SK-N-SH (cell line): Measurements from ENCODE around the gene HLA-DMA. TPM values are rescaled to one million over a fixed set of nuclear protein-coding genes. Genes with fewer than 3 reads are reported as not detected.

Experiments used
- ELF1 ChIP-seq: IDR thresholded peaks from 2 replicates; pipeline ENCODE4 v1.4.0; 2012
- EZH2phosphoT487 ChIP-seq: fragments of 200-600 bp; sonication (generic); IDR thresholded peaks from 2 replicates; pipeline ENCODE4 v1.6.1; 2017; ENCODE audit warnings: low read depth, mixed run types, mild to moderate bottlenecking, antibody characterized with exemption, moderate library complexity, borderline replicate concordance
- FOXJ3 ChIP-seq: sonication (generic); formaldehyde crosslinking; IDR thresholded peaks from 2 replicates; pipeline ENCODE4 v1.5.1; 2020; ENCODE audit warnings: mild to moderate bottlenecking, missing genetic modification reagents
- GABPA ChIP-seq: IDR thresholded peaks from 2 replicates; pipeline ENCODE4 v1.4.0; 2012; ENCODE audit warnings: low read depth, mild to moderate bottlenecking
- GATA2 ChIP-seq: sonication (generic); formaldehyde crosslinking; IDR thresholded peaks from 2 replicates; pipeline ENCODE4 v1.5.0; 2020; ENCODE audit warnings: mild to moderate bottlenecking, missing genetic modification reagents
- JUND ChIP-seq: IDR thresholded peaks from 2 replicates; pipeline ENCODE4 v1.4.0; 2012
- MAX ChIP-seq: IDR thresholded peaks from 2 replicates; pipeline ENCODE4 v1.4.0; 2012; ENCODE audit warnings: low read depth
- MEF2A ChIP-seq: IDR thresholded peaks from 2 replicates; pipeline ENCODE4 v1.4.0; 2012; ENCODE audit warnings: low read depth, borderline replicate concordance
- MXI1 ChIP-seq: IDR thresholded peaks from 2 replicates; pipeline ENCODE4 v1.6.1; 2012; ENCODE audit warnings: mild to moderate bottlenecking, low read depth, low read length, improper control_type of control experiment
- PBX3 ChIP-seq: IDR thresholded peaks from 2 replicates; pipeline ENCODE4; 2012
- RCOR1 ChIP-seq: fragments of 150-350 bp; IDR thresholded peaks from 2 replicates; pipeline ENCODE4 v1.6.1; 2017; ENCODE audit warnings: antibody characterized with exemption, low read length
- REST ChIP-seq: IDR thresholded peaks from 2 replicates; pipeline ENCODE4 v1.6.1; 2012; ENCODE audit warnings: mild to moderate bottlenecking, low read depth, low read length, moderate library complexity
- RFX5 ChIP-seq: IDR thresholded peaks from 2 replicates; pipeline ENCODE4 v1.6.1; 2012; ENCODE audit warnings: mild to moderate bottlenecking, improper control_type of control experiment, low read length
- RXRA ChIP-seq: IDR thresholded peaks from 2 replicates; pipeline ENCODE4 v1.4.0; 2012; ENCODE audit warnings: low read depth, mild to moderate bottlenecking, borderline replicate concordance
- SIN3A ChIP-seq: IDR thresholded peaks from 2 replicates; pipeline ENCODE4 v1.6.1; 2012; ENCODE audit warnings: low read depth, mild to moderate bottlenecking, low read length, moderate library complexity, borderline replicate concordance
- SMC3 ChIP-seq: IDR thresholded peaks from 2 replicates; pipeline ENCODE4 v1.6.1; 2012; ENCODE audit warnings: low read depth, low read length, improper control_type of control experiment
- TAF1 ChIP-seq: IDR thresholded peaks from 2 replicates; pipeline ENCODE4 v1.6.1; 2012; ENCODE audit warnings: low read depth, mild to moderate bottlenecking, low read length, moderate library complexity, borderline replicate concordance
- TCF12 ChIP-seq: IDR thresholded peaks from 2 replicates; pipeline ENCODE4 v1.4.0; 2012
- USF2 ChIP-seq: fragments of 150-350 bp; IDR thresholded peaks from 2 replicates; pipeline ENCODE4 v1.6.1; 2017; ENCODE audit warnings: antibody characterized with exemption, low read length, low read depth, borderline replicate concordance
- polyA plus RNA-seq, 3 experiments: library from polyadenylated mRNA; depleted of rRNA; stranded (reverse); fragments of >200 nt; gene quantifications; 2 replicates each; pipeline ENCODE4 v1.2.3, GENCODE V29; 2012
- TF ChIP-seq, protein P1 (sequence below): fragments of 150-350 bp; IDR thresholded peaks from 2 replicates; pipeline ENCODE4 v1.6.1; 2016; ENCODE audit warnings: mild to moderate bottlenecking, low read depth, low read length

HLA-DMA gene
- polyA plus RNA-seq, 1 of the 3 experiments (the other 2 are of a cell fraction), result 1.2 TPM

DNA sequence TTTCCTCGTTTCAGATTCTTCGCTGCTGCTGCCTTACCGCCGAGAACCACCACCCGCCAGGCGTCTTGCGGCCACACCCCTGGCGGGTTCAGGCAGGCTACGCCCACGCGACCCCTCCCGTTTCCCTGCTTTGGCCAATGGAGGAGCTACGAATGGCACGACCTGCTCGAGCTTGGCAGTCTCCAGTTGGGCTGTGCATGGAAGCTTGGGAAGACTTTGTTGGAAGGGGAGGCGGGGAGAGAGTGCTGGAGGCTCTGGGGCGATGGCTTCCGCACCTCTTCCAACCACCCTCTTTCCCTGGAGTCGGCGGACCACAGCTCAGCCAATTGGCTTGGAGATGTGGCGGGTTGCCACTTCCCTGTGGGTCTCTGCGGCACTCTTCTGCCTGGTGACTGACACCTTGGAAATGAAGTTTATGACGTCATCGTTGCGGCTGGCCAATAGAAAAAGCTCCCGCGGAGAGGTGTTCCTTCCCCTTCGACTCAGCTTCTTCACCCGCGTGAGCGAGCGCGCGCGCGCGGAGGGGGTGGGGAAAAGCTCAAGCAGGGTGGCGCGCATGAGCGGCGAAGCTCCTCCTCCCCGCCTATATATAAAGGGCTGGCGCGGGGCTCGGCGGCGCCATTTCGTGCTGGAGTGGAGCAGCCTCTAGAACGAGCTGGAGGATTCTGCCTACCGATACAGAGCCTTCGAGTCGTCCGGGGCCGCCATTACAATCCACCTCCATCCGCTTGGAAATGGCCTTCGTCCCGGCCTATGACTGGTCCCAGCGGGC is 18.9 kb upstream of the HLA-DMA start (continued):
- TF ChIP-seq REST (peak; percentile 83), FOXJ3 (no peak), SMC3 (no peak), MXI1 (peak; percentile 56), GATA2 (CRISPR knock-in tag) (no peak), ELF1 (peak; percentile 53), RFX5 (peak; percentile 99), MAX (peak; percentile 87), SIN3A (peak; percentile 89; the same call in 1 of the 2 replicates), PBX3 (peak; percentile 87), EZH2phosphoT487 (no peak), TCF12 (peak; percentile 8; the same call in 1 of the 2 replicates), MEF2A (no peak), RCOR1 (0 out of 2 replicates have a peak, but pooled peaks have one; percentile 16), JUND (0 out of 2 replicates have a peak, but pooled peaks have one; percentile 34), TAF1 (peak; percentile 100), USF2 (no peak), GABPA (0 out of 2 replicates have a peak, but pooled peaks have one; percentile 20), RXRA (no peak)
- TF ChIP-seq, protein P1, sequence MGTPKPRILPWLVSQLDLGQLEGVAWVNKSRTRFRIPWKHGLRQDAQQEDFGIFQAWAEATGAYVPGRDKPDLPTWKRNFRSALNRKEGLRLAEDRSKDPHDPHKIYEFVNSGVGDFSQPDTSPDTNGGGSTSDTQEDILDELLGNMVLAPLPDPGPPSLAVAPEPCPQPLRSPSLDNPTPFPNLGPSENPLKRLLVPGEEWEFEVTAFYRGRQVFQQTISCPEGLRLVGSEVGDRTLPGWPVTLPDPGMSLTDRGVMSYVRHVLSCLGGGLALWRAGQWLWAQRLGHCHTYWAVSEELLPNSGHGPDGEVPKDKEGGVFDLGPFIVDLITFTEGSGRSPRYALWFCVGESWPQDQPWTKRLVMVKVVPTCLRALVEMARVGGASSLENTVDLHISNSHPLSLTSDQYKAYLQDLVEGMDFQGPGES, result peak; percentile 23; the same call in 1 of the 2 replicates
